BJ (cell line): ENCODE data around the gene NCOR2. TPM values are rescaled to one million over a fixed set of nuclear protein-coding genes. Genes with fewer than 3 reads are reported as not detected.

Source experiments
- CTCF ChIA-PET: fragments of 350-600 bp; formaldehyde crosslinking; extraction: SDS; loops from one replicate; lab custom pipeline; 2021; ENCODE audit warnings: antibody characterized with exemption, inconsistent platforms; lab: Yijun Ruan, JAX
- POLR2A ChIA-PET: fragments of 300-600 bp; sonication (Branson Sonifier 250); formaldehyde crosslinking; extraction: SDS; loops from one replicate; lab custom pipeline; 2021; ENCODE audit warnings: antibody characterized with exemption; lab: Charles Lee
- DNase-seq: peaks from one replicate; pipeline ENCODE4 v3.0.0-alpha.2; 2011; ENCODE audit warnings: low read depth
- H3K27me3 ChIP-seq: 2 replicates; pipeline ENCODE4 v1.6.0; 2011; ENCODE audit warnings: low read length; ENCODE audit not compliant: control insufficient read depth, insufficient read depth
- H3K36me3 ChIP-seq: 2 replicates; pipeline ENCODE4 v1.5.1; 2011; ENCODE audit warnings: low read length; ENCODE audit not compliant: control insufficient read depth, insufficient read depth
- H3K4me3 ChIP-seq: 2 replicates; pipeline ENCODE4 v1.5.1; 2011; ENCODE audit warnings: low read depth, mild to moderate bottlenecking, control low read depth, low read length
- CTCF ChIP-seq: IDR thresholded peaks from 2 replicates; pipeline ENCODE4 v1.5.1; 2011; ENCODE audit warnings: low read depth, mild to moderate bottlenecking, control low read depth, inconsistent platforms, low read length, moderate library complexity; ENCODE audit not compliant: insufficient read depth
- polyA plus RNA-seq: library from polyadenylated mRNA; depleted of rRNA; stranded (reverse); fragments of >200 nt; gene quantifications from 2 replicates; pipeline ENCODE4 v1.2.3, GENCODE V29; 2011

The NCOR2 gene
- polyA plus RNA-seq, 1 experiment: 8.3 TPM

GRCh38 chr12:124612410-124612680, 44.9 kb upstream of the NCOR2 start:
- Histone ChIP-seq H3K27me3 (peaks cover 5% of the 10 kb centered on the region), H3K36me3 (no peaks in the 10 kb centered on the region), H3K4me3 (no peak overlapping the region)
- POLR2A ChIA-PET: no interaction called here
- no peak for TF ChIP-seq CTCF
- CTCF ChIA-PET: no interaction called here
- DNase-seq: no peak

GRCh38 chr12:124611559-124612409, 44.4 kb upstream of the NCOR2 start:
- ChIA-PET CTCF (no interaction called here), POLR2A (no interaction called here)
- H3K4me3 ChIP-seq: no peak overlapping the region
- TF ChIP-seq CTCF: no peak
- H3K36me3 ChIP-seq: no peaks in the 10 kb centered on the region
- DNase-seq: no peak
- H3K27me3 ChIP-seq: peaks cover 5% of the 10 kb centered on the region

- TF ChIP-seq CTCF: no peak
- POLR2A ChIA-PET: no interaction called here
- Histone ChIP-seq H3K36me3 (no peaks in the 10 kb centered on the region), H3K4me3 (no peak overlapping the region), H3K27me3 (peaks cover 5% of the 10 kb centered on the region)
- DNase-seq: no peak
- CTCF ChIA-PET: interaction anchor here (0.7 kb wide), 1 partner anchor 144 kb away, joined by 3 read pairs; no protein-coding TSS in a partner anchor
Observed at GRCh38 chr12:124610629-124611558, 43.5 kb upstream of the NCOR2 start.

- no peak overlapping the region for H3K4me3 ChIP-seq
- TF ChIP-seq CTCF: no peak
- ChIA-PET CTCF (no interaction called here), POLR2A (no interaction called here)
- H3K36me3 ChIP-seq: no peaks in the 10 kb centered on the region
- DNase-seq: no peak
- H3K27me3 ChIP-seq: peaks cover 5% of the 10 kb centered on the region
Observed at GRCh38 chr12:124610021-124610612, 42.7 kb upstream of the NCOR2 start.
